Activated naive CD4-positive, alpha-beta T cell treated with anti-CD3 and anti-CD28 coated beads for 36 hours (primary cell): ENCODE results near the gene COL25A1. TPM values are rescaled to one million over a fixed set of nuclear protein-coding genes. Genes with fewer than 3 reads are reported as not detected.
"Not testable (repeated sequence)": the region's sequence is repeated elsewhere in the genome, so short reads cannot be mapped to it uniquely, and the experiment has no call there.

Experiments
- CTCF ChIA-PET: fragments of 350-600 bp; sonication (Branson Sonifier 250); formaldehyde crosslinking; loops from one replicate; lab custom pipeline; 2021; ENCODE audit warnings: antibody characterized with exemption; lab: Charles Lee
- DNase-seq: peaks from one replicate; pipeline ENCODE4 v3.0.0-alpha.2; 2020
- H3K27ac Mint-ChIP-seq: one replicate; pipeline ENCODE4 v1.8.0; 2021; ENCODE audit warnings: mild to moderate bottlenecking, mixed read lengths
- H3K27me3 Mint-ChIP-seq: one replicate; pipeline ENCODE4 v1.8.0; 2021; ENCODE audit warnings: low read depth, mixed read lengths
- H3K36me3 Mint-ChIP-seq: one replicate; pipeline ENCODE4 v1.8.0; 2021; ENCODE audit warnings: low read depth, mixed read lengths
- H3K4me1 Mint-ChIP-seq: one replicate; pipeline ENCODE4 v1.8.0; 2021; ENCODE audit warnings: low read depth, mixed read lengths
- H3K4me3 Mint-ChIP-seq: one replicate; pipeline ENCODE4 v1.8.0; 2021; ENCODE audit warnings: mild to moderate bottlenecking, moderate library complexity, mixed read lengths
- H3K9me3 Mint-ChIP-seq: one replicate; pipeline ENCODE4 v1.8.0; 2021; ENCODE audit warnings: mixed read lengths
- intact Hi-C: fragments of 100-400 bp; cut with micrococcal nuclease; formaldehyde crosslinking; loops from one replicate; pipeline ENCODE4 v1.15.1; 2023
- total RNA-seq, 2 experiments: library from RNA; stranded (reverse); gene quantifications; one replicate each; pipeline ENCODE4 v1.2.3, GENCODE V29; 2021

The COL25A1 gene
- total RNA-seq, 2 experiments from 2014 or later, result not detected

DNA sequence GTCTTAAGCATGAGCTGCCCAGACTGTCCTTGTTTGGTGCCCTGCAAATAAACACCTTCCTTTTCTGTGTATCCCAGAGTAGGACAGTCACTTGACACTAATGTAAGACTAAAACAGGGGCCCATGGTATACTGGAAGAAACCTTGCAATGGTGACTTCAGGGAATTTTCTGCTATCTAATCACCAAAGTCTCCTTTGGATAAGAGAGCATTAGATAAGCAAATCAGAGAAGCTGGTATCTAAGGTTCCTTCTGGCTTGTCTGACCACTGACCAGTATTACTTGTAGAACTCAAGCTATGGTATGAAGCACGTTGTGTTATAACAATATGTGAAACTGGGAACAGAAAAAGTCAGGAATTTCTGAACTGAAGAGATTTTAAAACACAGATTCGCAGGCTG lies 173.9 kb downstream of the COL25A1 start:
- CTCF ChIA-PET, result interaction anchor here (0.6 kb wide), 1 partner anchor 1062 kb away, joined by 3 read pairs; no protein-coding TSS in a partner anchor
- no peaks in the 10 kb centered on the region for H3K27me3 Mint-ChIP-seq
- H3K4me1 Mint-ChIP-seq, result no peaks in the 10 kb centered on the region
- intact Hi-C loops, result no loop called here
- no peak overlapping the region for H3K4me3 Mint-ChIP-seq
- H3K36me3 Mint-ChIP-seq, result no peaks in the 10 kb centered on the region
- H3K9me3 Mint-ChIP-seq, result no peaks in the 10 kb centered on the region
- no peak for DNase-seq
- H3K27ac Mint-ChIP-seq, result no peak overlapping the region

DNA sequence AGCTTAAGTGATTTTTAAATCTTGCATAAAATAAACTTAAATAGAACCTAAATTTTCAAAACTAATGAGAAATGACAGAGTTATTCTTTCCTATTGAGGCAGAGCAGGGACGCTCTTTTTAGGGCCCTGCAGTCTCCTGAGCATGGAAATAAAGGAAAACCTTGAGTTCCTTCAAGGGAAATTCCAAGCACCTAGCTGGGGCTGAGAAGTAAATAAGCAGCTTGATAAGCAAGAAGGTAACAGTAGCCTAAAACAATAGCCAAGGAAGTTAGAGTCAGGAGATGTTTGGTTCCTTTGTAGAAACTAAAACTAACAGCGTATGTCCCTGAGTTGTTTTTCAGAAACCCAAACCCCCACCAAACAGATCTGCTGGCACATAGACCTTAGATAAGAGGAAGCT lies 174.6 kb downstream of the COL25A1 start:
- Mint-ChIP-seq H3K9me3 (no peaks in the 10 kb centered on the region), H3K27me3 (no peaks in the 10 kb centered on the region), H3K4me1 (no peaks in the 10 kb centered on the region), H3K4me3 (no peak overlapping the region), H3K36me3 (no peaks in the 10 kb centered on the region), H3K27ac (no peak overlapping the region)
- intact Hi-C loops, result no loop called here
- CTCF ChIA-PET, result no interaction called here
- no peak for DNase-seq

DNA sequence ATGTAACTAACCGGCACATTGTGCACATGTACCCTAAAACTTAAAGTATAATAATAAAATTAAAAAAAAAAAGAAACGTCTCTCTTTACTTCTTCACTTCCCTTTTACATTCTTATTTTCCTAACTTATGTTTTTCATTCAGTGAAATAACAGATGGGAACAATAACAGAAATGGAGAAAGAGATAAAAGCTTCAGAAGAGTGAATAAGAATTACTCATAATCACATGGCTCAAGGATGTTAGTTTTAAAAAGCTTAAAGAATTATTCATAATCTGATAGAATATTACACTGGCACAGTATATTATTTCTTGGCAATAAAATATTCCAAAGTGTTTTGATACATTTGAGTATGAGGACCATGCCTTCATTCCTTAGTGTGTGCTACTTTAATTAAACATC lies 175.6 kb downstream of the COL25A1 start:
- CTCF ChIA-PET, result interaction anchor here (0.7 kb wide), 1 partner anchor 27 kb away, joined by 3 read pairs; no protein-coding TSS in a partner anchor

GRCh38 chr4:109125084-109125483 lies 177.4 kb downstream of the COL25A1 start:
- DNase-seq, result no peak
- CTCF ChIA-PET, result no interaction called here
- Mint-ChIP-seq H3K9me3 (peaks cover 2% of the 10 kb centered on the region), H3K27ac (no peak overlapping the region), H3K4me1 (no peaks in the 10 kb centered on the region), H3K4me3 (no peak overlapping the region), H3K27me3 (peaks cover 2% of the 10 kb centered on the region), H3K36me3 (no peaks in the 10 kb centered on the region)
- intact Hi-C loops, result no loop called here

More for the DNA sequence above, 175.6 kb downstream of the COL25A1 start:
- Mint-ChIP-seq H3K9me3 (no peaks in the 10 kb centered on the region), H3K27ac (no peak overlapping the region), H3K36me3 (no peaks in the 10 kb centered on the region), H3K4me3 (no peak overlapping the region), H3K4me1 (no peaks in the 10 kb centered on the region), H3K27me3 (no peaks in the 10 kb centered on the region)
- no peak for DNase-seq
- intact Hi-C loops, result no loop called here

DNA sequence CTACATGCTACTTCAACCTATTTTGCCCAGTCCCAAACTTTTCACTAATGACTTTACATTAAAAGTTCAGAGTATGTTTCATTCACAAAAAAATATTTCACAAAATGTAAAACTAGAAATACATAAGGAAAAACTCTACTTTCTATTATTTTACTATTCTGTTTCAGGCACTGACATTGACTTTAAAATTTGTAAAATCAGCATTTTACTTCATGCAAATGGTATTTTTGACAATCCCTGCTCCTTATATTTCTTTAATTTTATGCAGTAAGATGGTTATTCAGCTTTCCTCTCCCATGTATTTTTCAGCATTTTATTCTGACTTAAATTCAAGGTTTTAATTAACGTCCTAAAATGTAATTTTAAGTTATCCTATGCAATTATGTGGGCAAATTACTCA lies 178.5 kb downstream of the COL25A1 start:
- Mint-ChIP-seq H3K4me3 (no peak overlapping the region), H3K36me3 (no peaks in the 10 kb centered on the region), H3K4me1 (no peaks in the 10 kb centered on the region), H3K27me3 (peaks cover 8% of the 10 kb centered on the region), H3K9me3 (peaks cover 3% of the 10 kb centered on the region), H3K27ac (no peak overlapping the region)
- CTCF ChIA-PET, result no interaction called here
- intact Hi-C loops, result no loop called here
- no peak for DNase-seq

DNA sequence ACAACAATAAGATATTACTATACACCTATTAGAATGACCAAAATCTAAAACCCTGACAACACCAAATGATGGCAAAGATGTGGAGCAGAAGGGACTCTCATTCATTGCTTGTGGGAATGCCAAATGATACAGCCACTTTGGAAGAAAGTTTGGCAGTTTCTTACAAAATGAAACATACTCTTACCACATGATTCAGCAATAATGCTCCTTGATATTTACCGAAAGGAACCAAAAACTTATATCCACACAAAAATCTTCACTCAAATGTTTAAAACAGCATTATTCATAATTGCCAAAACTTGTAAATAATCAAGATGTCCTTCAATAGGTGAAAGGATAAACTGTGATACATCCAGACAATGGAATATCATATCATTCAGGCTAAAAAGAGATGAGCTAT lies 180.9 kb downstream of the COL25A1 start:
- DNase-seq, result no peak
- no peaks in the 10 kb centered on the region for H3K4me1 Mint-ChIP-seq
- peaks cover 8% of the 10 kb centered on the region for H3K27me3 Mint-ChIP-seq
- intact Hi-C loops, result no loop called here
- no peaks in the 10 kb centered on the region for H3K36me3 Mint-ChIP-seq
- CTCF ChIA-PET, result interaction anchor here (0.5 kb wide), 1 partner anchor 172 kb away, joined by 3 read pairs; no protein-coding TSS in a partner anchor
- no peak overlapping the region for H3K27ac Mint-ChIP-seq
- no peak overlapping the region for H3K4me3 Mint-ChIP-seq
- H3K9me3 Mint-ChIP-seq, result peaks cover 3% of the 10 kb centered on the region

- CTCF ChIA-PET, result no interaction called here
- no peak overlapping the region for H3K27ac Mint-ChIP-seq
- H3K4me1 Mint-ChIP-seq, result no peaks in the 10 kb centered on the region
- H3K4me3 Mint-ChIP-seq, result no peak overlapping the region
- peaks cover 3% of the 10 kb centered on the region for H3K9me3 Mint-ChIP-seq
- no peaks in the 10 kb centered on the region for H3K36me3 Mint-ChIP-seq
- intact Hi-C loops, result no loop called here
- peaks cover 11% of the 10 kb centered on the region for H3K27me3 Mint-ChIP-seq
- DNase-seq, result no peak
Observed at GRCh38 chr4:109119852-109120251, 182.6 kb downstream of the COL25A1 start.

DNA sequence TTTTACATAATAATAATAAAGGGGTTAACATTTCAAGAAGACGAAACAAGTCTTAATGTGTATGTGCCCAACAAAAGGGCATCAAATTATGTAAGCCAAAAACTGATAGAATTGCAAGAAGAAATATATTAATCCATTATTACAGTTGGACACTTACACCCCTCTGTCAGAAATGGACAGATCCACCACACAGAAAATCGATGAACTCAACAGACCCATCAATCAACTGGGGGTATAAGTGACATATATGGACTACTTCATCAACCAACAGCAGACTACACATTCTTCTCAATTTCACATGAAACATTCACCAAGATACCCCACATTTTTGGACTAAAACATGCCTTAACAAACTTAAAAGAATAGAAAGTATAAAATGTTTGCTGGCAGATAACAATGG lies 183.8 kb downstream of the COL25A1 start:
- CTCF ChIA-PET, result no interaction called here
- Mint-ChIP-seq H3K4me1 (no peaks in the 10 kb centered on the region), H3K27ac (no peak overlapping the region), H3K4me3 (no peak overlapping the region), H3K9me3 (peaks cover 3% of the 10 kb centered on the region), H3K36me3 (no peaks in the 10 kb centered on the region), H3K27me3 (peaks cover 13% of the 10 kb centered on the region)
- intact Hi-C loops, result no loop called here
- DNase-seq, result no peak

- H3K36me3 Mint-ChIP-seq, result no peaks in the 10 kb centered on the region
- peaks cover 10% of the 10 kb centered on the region for H3K27me3 Mint-ChIP-seq
- DNase-seq, result no peak
- H3K9me3 Mint-ChIP-seq, result no peaks in the 10 kb centered on the region
- H3K4me3 Mint-ChIP-seq, result no peak overlapping the region
- H3K27ac Mint-ChIP-seq, result no peak overlapping the region
- H3K4me1 Mint-ChIP-seq, result no peaks in the 10 kb centered on the region
- intact Hi-C loops, result no loop called here
- CTCF ChIA-PET, result no interaction called here
Observed at GRCh38 chr4:109114501-109114900, 188.0 kb downstream of the COL25A1 start.

- no peaks in the 10 kb centered on the region for H3K4me1 Mint-ChIP-seq
- H3K4me3 Mint-ChIP-seq, result no peak overlapping the region
- DNase-seq, result no peak
- intact Hi-C loops, result no loop called here
- CTCF ChIA-PET, result interaction anchor here (0.7 kb wide), 1 partner anchor 11 kb away, joined by 3 read pairs; no protein-coding TSS in a partner anchor
- H3K27ac Mint-ChIP-seq, result no peak overlapping the region
- H3K36me3 Mint-ChIP-seq, result no peaks in the 10 kb centered on the region
- H3K9me3 Mint-ChIP-seq, result no peaks in the 10 kb centered on the region
- H3K27me3 Mint-ChIP-seq, result peaks cover 8% of the 10 kb centered on the region
Observed at GRCh38 chr4:109113521-109113920, 188.9 kb downstream of the COL25A1 start.

- Mint-ChIP-seq H3K4me1 (no peaks in the 10 kb centered on the region), H3K9me3 (no peaks in the 10 kb centered on the region), H3K27me3 (peaks cover 8% of the 10 kb centered on the region), H3K36me3 (no peaks in the 10 kb centered on the region), H3K27ac (no peak overlapping the region), H3K4me3 (no peak overlapping the region)
- CTCF ChIA-PET, result no interaction called here
- intact Hi-C loops, result no loop called here
- no peak for DNase-seq
Observed at GRCh38 chr4:109111031-109111430, 191.4 kb downstream of the COL25A1 start.

DNA sequence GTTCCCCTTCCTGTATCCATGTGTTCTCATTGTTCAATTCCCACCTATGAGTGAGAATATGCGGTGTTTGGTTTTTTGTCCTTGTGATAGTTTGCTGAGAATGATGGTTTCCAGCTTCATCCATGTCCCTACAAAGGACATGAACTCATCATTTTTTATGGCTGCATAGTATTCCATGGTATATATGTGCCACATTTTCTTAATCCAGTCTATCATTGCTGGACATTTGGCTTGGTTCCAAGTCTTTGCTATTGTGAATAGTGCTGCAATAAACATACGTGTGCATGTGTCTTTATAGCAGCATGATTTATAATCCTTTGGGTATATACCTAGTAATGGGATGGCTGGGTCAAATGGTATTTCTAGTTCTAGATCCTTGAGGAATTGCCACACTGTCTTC lies 194.2 kb downstream of the COL25A1 start:
- H3K27me3 Mint-ChIP-seq, intact Hi-C loops, H3K36me3 Mint-ChIP-seq, DNase-seq, H3K4me1 Mint-ChIP-seq, H3K4me3 Mint-ChIP-seq, CTCF ChIA-PET, H3K27ac Mint-ChIP-seq, H3K9me3 Mint-ChIP-seq: not testable (repeated sequence)

DNA sequence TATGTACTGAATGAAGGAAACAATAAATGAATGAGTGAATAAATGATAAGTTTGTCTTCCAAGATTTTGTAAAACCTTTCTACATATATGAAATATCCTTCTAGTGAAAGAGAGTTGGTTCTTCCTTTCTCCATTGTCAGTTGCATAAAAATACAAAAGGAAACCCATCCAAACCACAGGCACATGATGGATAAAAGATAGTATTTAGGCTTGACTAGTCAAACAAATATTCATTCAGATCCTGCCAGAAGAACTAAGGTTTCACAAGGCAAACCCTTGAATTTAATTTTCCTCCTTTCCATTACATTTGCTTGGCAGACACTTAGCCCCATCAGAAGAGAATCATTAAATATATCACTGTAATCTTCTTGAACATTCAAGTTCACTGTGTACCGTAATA lies 208.4 kb downstream of the COL25A1 start:
- no peaks in the 10 kb centered on the region for H3K27me3 Mint-ChIP-seq
- no peaks in the 10 kb centered on the region for H3K36me3 Mint-ChIP-seq
- no peak overlapping the region for H3K4me3 Mint-ChIP-seq
- no peaks in the 10 kb centered on the region for H3K9me3 Mint-ChIP-seq
- CTCF ChIA-PET, result no interaction called here
- no peaks in the 10 kb centered on the region for H3K4me1 Mint-ChIP-seq
- no peak overlapping the region for H3K27ac Mint-ChIP-seq
- DNase-seq, result no peak
- intact Hi-C loops, result no loop called here
